WTC11 (cell line): Measurements from ENCODE around the gene MSX2. TPM values are rescaled to one million over a fixed set of nuclear protein-coding genes. Genes with fewer than 3 reads are reported as not detected.

Experiments used
- ATAC-seq: fragments of 200-7000 bp; cut with Tn5 transposase; 2 replicates; pipeline ENCODE4 v1.10.0; 2021; ENCODE audit warnings: mild to moderate bottlenecking, moderate library complexity
- CTCF ChIA-PET: fragments of 300-600 bp; sonication (Branson Sonifier 250); formaldehyde crosslinking; loops from one replicate; lab custom pipeline; 2021; ENCODE audit warnings: antibody characterized with exemption; lab: Charles Lee
- POLR2A ChIA-PET: fragments of 350-600 bp; sonication (Branson Sonifier 250); formaldehyde crosslinking; loops from one replicate; lab custom pipeline; 2021; ENCODE audit warnings: antibody characterized with exemption; lab: Charles Lee
- DNase-seq: peaks from one replicate; pipeline ENCODE4 v3.0.0; 2021; ENCODE audit warnings: low spot score
- H3K27ac Mint-ChIP-seq: 2 replicates; pipeline ENCODE4 v1.8.0; 2021; ENCODE audit warnings: mixed read lengths
- H3K27me3 Mint-ChIP-seq: 2 replicates; pipeline ENCODE4 v1.8.0; 2021; ENCODE audit warnings: low read depth, mild to moderate bottlenecking, moderate library complexity, mixed read lengths
- H3K36me3 Mint-ChIP-seq: 2 replicates; pipeline ENCODE4 v1.8.0; 2021; ENCODE audit warnings: mixed read lengths
- H3K4me1 Mint-ChIP-seq: 2 replicates; pipeline ENCODE4 v1.8.0; 2022; ENCODE audit warnings: mixed read lengths
- H3K4me3 Mint-ChIP-seq: 2 replicates; pipeline ENCODE4 v1.8.0; 2021; ENCODE audit warnings: mild to moderate bottlenecking, moderate library complexity, mixed read lengths
- H3K9me3 Mint-ChIP-seq: 2 replicates; pipeline ENCODE4 v1.8.0; 2021; ENCODE audit warnings: mixed read lengths
- JAZF1 ChIP-seq: fragments of 250-450 bp; sonication (Bioruptor Pico); IDR thresholded peaks from 2 replicates; pipeline ENCODE4 v1.9.0; 2021; ENCODE audit warnings: moderate library complexity, mild to moderate bottlenecking, inconsistent platforms
- NR1H2 ChIP-seq: sonication (generic); formaldehyde crosslinking; IDR thresholded peaks from 2 replicates; pipeline ENCODE4 v1.9.0; 2021; ENCODE audit warnings: mild to moderate bottlenecking, moderate library complexity, missing genetic modification reagents
- NR3C1 ChIP-seq: sonication (generic); formaldehyde crosslinking; conservative IDR thresholded peaks from 2 replicates; pipeline ENCODE4 v1.8.1; 2023; ENCODE audit warnings: low read depth, mild to moderate bottlenecking, missing genetic modification reagents
- RELA ChIP-seq: sonication (generic); formaldehyde crosslinking; IDR thresholded peaks from 2 replicates; pipeline ENCODE4 v1.8.1; 2022; ENCODE audit warnings: missing genetic modification reagents, mild to moderate bottlenecking, borderline replicate concordance
- SMAD3 ChIP-seq: sonication (generic); formaldehyde crosslinking; IDR thresholded peaks from 2 replicates; pipeline ENCODE4 v1.8.0; 2022; ENCODE audit warnings: missing genetic modification reagents, mild to moderate bottlenecking, borderline replicate concordance
- SP1 ChIP-seq: sonication (generic); formaldehyde crosslinking; conservative IDR thresholded peaks from 2 replicates; pipeline ENCODE4 v1.8.1; 2022; ENCODE audit warnings: missing genetic modification reagents
- TP53 ChIP-seq: sonication (generic); formaldehyde crosslinking; IDR thresholded peaks from 2 replicates; pipeline ENCODE4 v1.8.1; 2023; ENCODE audit warnings: mild to moderate bottlenecking, missing genetic modification reagents
- ZNF423 ChIP-seq: fragments of 250-450 bp; sonication (Bioruptor Pico); IDR thresholded peaks from 2 replicates; pipeline ENCODE4 v2.1.2; 2022; ENCODE audit warnings: mild to moderate bottlenecking, moderate library complexity
- ZNF532 ChIP-seq: fragments of 250-450 bp; sonication (Bioruptor Pico); IDR thresholded peaks from 2 replicates; pipeline ENCODE4 v1.9.0; 2021; ENCODE audit warnings: mild to moderate bottlenecking, borderline replicate concordance
- total RNA-seq: library from RNA; stranded (reverse); gene quantifications from 3 replicates; pipeline ENCODE4 v1.2.3, GENCODE V29; 2021
- TF ChIP-seq, protein P1 (sequence below): fragments of 250-450 bp; sonication (Bioruptor Pico); IDR thresholded peaks from 2 replicates; pipeline ENCODE4 v1.9.0; 2021; ENCODE audit warnings: mild to moderate bottlenecking

Gene MSX2
- total RNA-seq, 1 experiment from 2014 or later, result 0.83 TPM

DNA sequence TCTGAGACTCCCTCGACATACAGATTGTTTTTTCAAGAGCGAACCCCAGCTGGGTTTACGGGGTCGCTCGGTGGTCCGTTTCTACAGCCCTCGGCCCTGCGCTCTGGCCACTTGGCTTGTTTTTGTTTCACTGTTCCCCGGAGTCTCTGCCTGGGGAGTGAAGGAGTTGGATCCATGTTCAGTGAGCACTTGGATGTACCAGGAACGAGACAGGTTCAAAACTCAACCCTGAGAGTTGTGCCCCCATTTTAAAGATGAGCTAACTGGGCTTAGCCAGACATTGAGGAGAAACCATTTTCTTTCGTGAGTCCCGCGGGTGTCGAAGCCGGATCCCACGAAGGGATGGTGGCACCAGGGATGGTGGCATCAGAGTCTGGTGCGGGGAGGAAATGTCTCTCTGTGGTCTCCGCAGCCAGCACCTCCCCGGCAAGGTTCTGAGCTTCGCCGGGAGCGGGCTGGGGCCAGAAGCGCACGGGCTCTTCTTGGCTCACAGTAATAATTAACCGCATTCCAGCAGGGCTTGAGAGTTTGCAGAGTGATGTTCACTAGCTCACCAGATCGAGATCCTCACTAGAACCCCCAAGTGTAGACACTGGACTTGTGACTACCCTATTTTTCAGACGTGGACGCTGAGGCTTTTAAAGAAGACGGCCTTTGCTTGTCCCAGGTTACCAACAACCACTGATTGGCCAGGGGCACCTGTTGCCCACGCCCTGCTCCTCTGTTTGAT, 1.0 kb downstream of the MSX2 start (continued):
- TF ChIP-seq ZNF532 (CRISPR knock-in tag) (no peak), NR3C1 (CRISPR knock-in tag) (no peak), JAZF1 (CRISPR knock-in tag) (no peak)
- TF ChIP-seq, all 79 proteins: peak for 0

DNA sequence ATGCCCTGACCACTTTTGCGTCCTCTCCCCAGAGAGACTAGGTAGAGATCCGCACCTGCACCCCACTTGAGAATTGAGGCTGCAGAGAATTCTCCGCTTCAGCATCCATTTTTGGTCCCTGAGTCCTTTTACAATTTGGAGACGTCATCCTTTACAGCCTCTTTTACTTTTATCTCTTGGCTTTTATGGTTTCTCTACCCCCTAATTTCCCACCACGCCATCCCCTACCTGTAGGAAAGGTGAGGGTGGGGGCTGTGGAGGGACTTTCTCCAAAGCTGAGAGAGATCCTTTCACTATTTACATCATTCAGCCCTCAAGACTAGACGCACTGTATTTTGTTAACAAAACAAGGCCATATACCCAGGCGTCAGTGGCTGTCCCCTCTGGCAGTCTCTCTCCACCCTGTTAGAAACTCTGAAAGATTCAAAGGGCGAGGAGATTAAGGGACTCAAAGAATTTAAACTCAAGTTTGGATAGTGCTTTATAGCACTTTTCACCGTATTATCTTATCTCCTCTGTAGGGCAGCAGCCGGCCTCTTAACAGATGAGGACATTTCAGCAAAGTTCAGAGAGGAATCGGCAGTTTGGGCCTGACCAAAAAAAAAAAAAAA, 1.7 kb downstream of the MSX2 start:
- no peak overlapping the region for H3K27ac Mint-ChIP-seq
- no peak for DNase-seq
- CTCF ChIA-PET, result interaction anchor here (0.6 to 1.1 kb wide), 2 partner anchors 306 to 385 kb away, joined by 3 read pairs; no protein-coding TSS in a partner anchor
- H3K9me3 Mint-ChIP-seq, result no peaks in the 10 kb centered on the region
- POLR2A ChIA-PET, result interaction anchor here (0.6 kb wide), 1 partner anchor 1959 kb away, joined by 6 read pairs; no protein-coding TSS in a partner anchor
- peaks cover 66% of the 10 kb centered on the region for H3K4me1 Mint-ChIP-seq
- H3K36me3 Mint-ChIP-seq, result no peaks in the 10 kb centered on the region
- no peak for ATAC-seq
- no peak for TF ChIP-seq TP53 (CRISPR knock-in tag)
- TF ChIP-seq, protein P1, sequence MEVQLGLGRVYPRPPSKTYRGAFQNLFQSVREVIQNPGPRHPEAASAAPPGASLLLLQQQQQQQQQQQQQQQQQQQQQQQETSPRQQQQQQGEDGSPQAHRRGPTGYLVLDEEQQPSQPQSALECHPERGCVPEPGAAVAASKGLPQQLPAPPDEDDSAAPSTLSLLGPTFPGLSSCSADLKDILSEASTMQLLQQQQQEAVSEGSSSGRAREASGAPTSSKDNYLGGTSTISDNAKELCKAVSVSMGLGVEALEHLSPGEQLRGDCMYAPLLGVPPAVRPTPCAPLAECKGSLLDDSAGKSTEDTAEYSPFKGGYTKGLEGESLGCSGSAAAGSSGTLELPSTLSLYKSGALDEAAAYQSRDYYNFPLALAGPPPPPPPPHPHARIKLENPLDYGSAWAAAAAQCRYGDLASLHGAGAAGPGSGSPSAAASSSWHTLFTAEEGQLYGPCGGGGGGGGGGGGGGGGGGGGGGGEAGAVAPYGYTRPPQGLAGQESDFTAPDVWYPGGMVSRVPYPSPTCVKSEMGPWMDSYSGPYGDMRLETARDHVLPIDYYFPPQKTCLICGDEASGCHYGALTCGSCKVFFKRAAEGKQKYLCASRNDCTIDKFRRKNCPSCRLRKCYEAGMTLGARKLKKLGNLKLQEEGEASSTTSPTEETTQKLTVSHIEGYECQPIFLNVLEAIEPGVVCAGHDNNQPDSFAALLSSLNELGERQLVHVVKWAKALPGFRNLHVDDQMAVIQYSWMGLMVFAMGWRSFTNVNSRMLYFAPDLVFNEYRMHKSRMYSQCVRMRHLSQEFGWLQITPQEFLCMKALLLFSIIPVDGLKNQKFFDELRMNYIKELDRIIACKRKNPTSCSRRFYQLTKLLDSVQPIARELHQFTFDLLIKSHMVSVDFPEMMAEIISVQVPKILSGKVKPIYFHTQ (CRISPR knock-in tag), result no peak
- no peak for TF ChIP-seq SP1 (CRISPR knock-in tag)
- TF ChIP-seq SMAD3 (CRISPR knock-in tag), result no peak
- TF ChIP-seq NR1H2 (CRISPR knock-in tag), result no peak
- no peak for TF ChIP-seq ZNF423 (CRISPR knock-in tag)
- TF ChIP-seq NR3C1 (CRISPR knock-in tag), result no peak
- peaks cover 100% of the 10 kb centered on the region for H3K27me3 Mint-ChIP-seq
- peak overlapping the region; percentile 85 for H3K4me3 Mint-ChIP-seq

DNA sequence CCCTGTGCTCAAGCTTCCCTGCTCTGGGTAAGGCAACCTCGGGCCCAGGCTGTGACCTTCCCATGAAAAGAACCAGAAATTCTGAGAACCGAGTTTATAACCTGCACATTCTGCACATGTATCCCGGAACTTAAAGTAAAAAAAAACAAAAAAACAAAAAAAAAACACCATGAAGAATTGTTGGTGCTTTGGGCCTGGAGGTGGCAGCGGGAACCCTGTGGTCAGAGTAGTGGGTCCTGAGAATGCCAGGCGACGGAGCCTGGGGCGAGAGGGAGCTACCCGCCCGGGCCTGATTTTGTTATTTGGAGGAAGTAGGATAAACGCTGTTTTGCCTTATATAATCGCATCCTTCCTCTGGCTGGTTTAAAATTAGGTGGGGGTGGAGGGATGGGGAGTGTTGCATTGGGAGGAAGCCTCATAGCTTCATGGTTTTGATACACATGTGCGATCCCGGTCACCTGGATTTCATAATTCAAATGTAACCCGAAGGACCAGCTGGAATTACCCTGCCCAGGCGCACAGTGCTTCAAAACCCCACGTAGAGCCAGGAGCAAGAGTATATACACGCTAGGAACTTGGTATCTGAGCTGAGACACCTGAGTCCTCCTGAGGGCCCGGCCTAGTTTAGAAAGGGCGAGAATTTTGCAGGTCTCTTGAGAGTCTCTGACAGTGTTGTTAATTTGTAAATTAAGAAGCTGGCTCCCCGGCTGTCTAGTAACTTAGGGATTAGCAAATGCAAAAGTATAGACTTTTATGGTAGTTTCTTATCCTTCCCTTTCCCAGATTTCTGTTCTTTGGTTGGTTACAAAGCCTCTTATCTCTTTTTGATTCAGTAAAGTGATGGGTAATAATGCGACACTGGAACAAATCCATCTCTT, 2.8 kb downstream of the MSX2 start:
- Mint-ChIP-seq H3K4me1 (peaks cover 67% of the 10 kb centered on the region), H3K4me3 (no peak overlapping the region)
- CTCF ChIA-PET, result interaction anchor here (0.6 to 1.5 kb wide), 4 partner anchors 10 to 386 kb away, joined by 3 to 6 read pairs (median 3); no protein-coding TSS in a partner anchor

More for the DNA sequence above, 2.8 kb downstream of the MSX2 start:
- no peak for ATAC-seq
- no peak overlapping the region for H3K27ac Mint-ChIP-seq
- H3K9me3 Mint-ChIP-seq, result no peaks in the 10 kb centered on the region
- POLR2A ChIA-PET, result no interaction called here
- no peaks in the 10 kb centered on the region for H3K36me3 Mint-ChIP-seq
- TF ChIP-seq RELA (CRISPR knock-in tag), result no peak
- no peak for DNase-seq
- peaks cover 100% of the 10 kb centered on the region for H3K27me3 Mint-ChIP-seq
